Lower leg skin (tissue), 4 donors: Measurements from ENCODE around the gene CSGALNACT2. TPM values are rescaled to one million over a fixed set of nuclear protein-coding genes. Genes with fewer than 3 reads are reported as not detected.

Experiments used
- DNase-seq, 2 donors: peaks; one replicate each; pipeline ENCODE4 v3.0.0-alpha.2; 2019; ENCODE audit warnings: low spot score in 2 of 2
- H3K4me3 ChIP-seq: fragments of 200-600 bp; sonication (generic); 2 replicates; pipeline ENCODE4 v1.5.1; 2017; ENCODE audit warnings: mild to moderate bottlenecking, low read depth; ENCODE audit not compliant: poor library complexity, severe bottlenecking
- CTCF ChIP-seq, 3 donors: fragments of 450-650 bp; IDR thresholded peaks; one replicate each; pipeline ENCODE4 v1.5.1; 2016; ENCODE audit warnings: antibody characterized with exemption in 3 of 3, mild to moderate bottlenecking in 3 of 3, moderate library complexity in 2 of 3
- POLR2A ChIP-seq, 2 donors: fragments of 450-650 bp; IDR thresholded peaks; one replicate each; pipeline ENCODE4 v1.6.1; 2016 to 2017; ENCODE audit warnings: antibody characterized with exemption in 2 of 2, mild to moderate bottlenecking in 1 of 2, moderate library complexity in 1 of 2
- WGBS, 2 donors: methylation state at CpG; one replicate each; pipeline ENCODE4 v1.1.5; 2018; 5-methylcytosine and 5-hydroxymethylcytosine counted together
- intact Hi-C: fragments of 100-400 bp; cut with DNase I; formaldehyde crosslinking; loops from one replicate; pipeline ENCODE4 v1.15.0; 2023; ENCODE audit warnings: low total_unique reads
- total RNA-seq, 4 donors: library from RNA; depleted of rRNA; stranded (reverse); fragments of >200 nt; gene quantifications; one replicate each; pipeline ENCODE4 v1.1.0, GENCODE V29; 2016

CSGALNACT2 gene
- total RNA-seq = 10 to 100 TPM; 12.9 to 16.7 (median 15.4) TPM

- peak in 1 of 2 donors; percentile 75 for TF ChIP-seq POLR2A (IDR thresholded peaks at IDR 0.05)
- no peak for TF ChIP-seq CTCF (IDR thresholded peaks at IDR 0.05)
- WGBS, 2 donors = 0 to 2% methylated on average over 21 to 60 of the region's 93 CpGs
- intact Hi-C loops = no loop called here
- peak; percentile 83 to 97 for DNase-seq
- H3K4me3 ChIP-seq = peak within 1 kb of the TSS; percentile 81
Measured at GRCh38 chr10:43138021-43138756, at the start of gene CSGALNACT2. TSS of gene CSGALNACT2 (plus strand) at chr10:43138445. CDS start at chr10:43155150, 16,705 bp downstream.

- DNase-seq = no peak
- WGBS, 2 donors = 90 to 91% methylated on average over 7 to 10 of the region's 10 CpGs
- TF ChIP-seq CTCF (IDR thresholded peaks at IDR 0.05) = no peak
- no peak for TF ChIP-seq POLR2A (IDR thresholded peaks at IDR 0.05)
- H3K4me3 ChIP-seq = no peak overlapping the region
- intact Hi-C loops = no loop called here
Measured at GRCh38 chr10:43089519-43089918, 48.7 kb upstream of the CSGALNACT2 start.

- H3K4me3 ChIP-seq = no peak overlapping the region
- 74 to 76% methylated on average over 7 to 8 of the region's 8 CpGs for WGBS, 2 donors
- intact Hi-C loops = no loop called here
- no peak for DNase-seq
- TF ChIP-seq POLR2A (IDR thresholded peaks at IDR 0.05) (no peak), CTCF (IDR thresholded peaks at IDR 0.05) (no peak)
Measured at GRCh38 chr10:43090188-43090587, 48.1 kb upstream of the CSGALNACT2 start.

- DNase-seq = no peak
- H3K4me3 ChIP-seq = no peak overlapping the region
- intact Hi-C loops = no loop called here
- TF ChIP-seq POLR2A (IDR thresholded peaks at IDR 0.05) (no peak), CTCF (IDR thresholded peaks at IDR 0.05) (no peak)
- WGBS, 2 donors = 85 to 88% methylated on average over 6 to 10 of the region's 10 CpGs
Measured at GRCh38 chr10:43090664-43091063, 47.6 kb upstream of the CSGALNACT2 start.

GRCh38 chr10:43091846-43092245 is 46.4 kb upstream of the CSGALNACT2 start:
- H3K4me3 ChIP-seq = no peak overlapping the region
- TF ChIP-seq POLR2A (IDR thresholded peaks at IDR 0.05) = no peak
- TF ChIP-seq CTCF (IDR thresholded peaks at IDR 0.05) = no peak
- WGBS, 2 donors = 64 to 66% methylated on average over 3 of the region's 3 CpGs
- no peak for DNase-seq
- intact Hi-C loops = no loop called here
